Glomerular visceral epithelial cell (primary cell): ENCODE measurements around the gene TENM3.
A peak's percentile ranks its signal among the peaks of the same experiment; 100 is the strongest.

Experiments
- DNase-seq: peaks from one replicate; pipeline ENCODE4 v3.0.0-alpha.2; 2016; ENCODE audit errors: extremely low spot score

The TENM3 gene

DNA sequence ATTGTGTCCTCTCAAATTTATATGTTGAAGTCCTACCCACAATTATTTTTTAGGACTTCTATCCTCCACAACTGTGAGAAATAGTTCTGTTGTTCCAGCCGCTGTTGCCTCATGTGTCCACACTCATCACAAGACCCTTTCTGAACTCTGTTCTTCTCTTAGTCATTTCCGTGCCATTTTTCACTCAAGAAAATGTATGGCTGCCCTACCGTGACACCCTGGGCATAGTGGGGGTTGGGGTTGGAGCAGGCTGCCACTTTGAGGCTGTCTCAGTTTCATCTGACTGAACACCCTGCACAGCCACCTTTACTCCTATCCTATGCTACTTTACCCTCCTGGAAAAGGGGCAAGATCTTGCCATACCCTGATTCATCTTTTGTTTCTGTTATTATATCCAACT is 319.1 kb downstream of the TENM3 start:
- DNase-seq = peak; percentile 61

DNA sequence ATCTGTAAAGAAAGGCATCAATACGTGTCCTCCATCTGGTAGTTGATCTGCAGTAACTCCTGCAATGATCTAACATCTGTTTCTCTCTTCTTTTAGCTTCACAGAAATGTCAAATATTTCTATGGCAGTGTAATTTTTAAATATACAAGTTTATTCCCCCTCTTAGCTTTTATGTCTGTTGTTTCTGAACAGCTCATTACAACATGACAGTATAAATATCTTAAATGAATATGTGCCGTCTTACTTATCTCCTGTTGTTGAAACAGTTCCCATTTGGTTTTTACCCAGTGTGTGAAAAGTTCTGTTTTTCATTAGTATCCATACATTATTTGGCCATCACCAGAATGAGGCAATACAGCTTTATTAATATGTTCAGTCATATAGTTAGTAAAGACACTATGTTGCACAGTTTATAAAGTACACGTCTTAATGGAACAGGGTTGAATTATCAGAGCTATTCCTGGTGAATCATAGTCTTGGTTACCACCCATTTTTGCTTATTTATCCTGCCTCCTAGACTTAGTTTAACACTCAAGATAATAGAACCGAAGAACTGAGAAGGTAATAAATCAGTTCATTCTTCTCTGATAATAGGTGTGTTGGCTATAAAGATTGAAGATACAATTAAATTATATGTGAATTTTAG is 321.6 kb downstream of the TENM3 start:
- DNase-seq = no peak

DNA sequence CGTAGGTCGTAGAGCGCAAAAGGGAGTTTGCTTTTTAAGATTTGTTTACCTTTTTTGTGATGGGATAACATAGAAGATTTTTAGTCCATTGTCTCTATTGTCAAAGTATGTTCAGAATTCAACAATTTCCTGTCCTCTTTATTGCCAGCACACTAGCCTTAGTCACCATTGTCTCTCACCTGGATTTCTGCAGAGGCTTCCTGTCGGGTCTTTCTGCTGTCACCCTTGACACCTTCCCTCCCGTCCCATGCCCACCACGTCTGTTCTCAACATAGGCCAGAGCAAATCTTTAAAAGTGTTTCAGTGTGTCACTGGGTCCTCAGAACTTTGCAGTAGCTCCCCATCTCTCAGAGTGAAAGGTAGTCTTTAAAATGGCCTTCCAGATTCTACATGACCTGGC is 323.9 kb downstream of the TENM3 start:
- DNase-seq = no peak

DNA sequence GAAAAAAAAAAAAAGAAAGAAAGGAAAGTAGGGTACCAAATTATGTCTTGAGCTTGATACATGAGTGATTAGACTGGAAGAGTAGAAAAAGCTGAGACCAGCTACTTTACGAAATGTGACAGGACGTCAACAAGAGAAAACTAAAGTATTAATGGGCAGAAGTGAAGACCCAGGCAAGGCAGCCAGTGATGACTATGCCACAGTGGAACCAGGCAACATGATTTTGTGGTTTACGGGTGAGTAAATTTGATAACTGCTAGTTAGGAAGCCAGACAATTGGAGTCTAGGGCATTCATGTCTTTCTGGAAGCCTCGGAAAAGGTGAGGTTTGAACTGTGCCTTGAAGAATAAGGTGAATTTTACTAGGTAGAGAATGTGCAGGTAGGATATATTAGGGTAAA is 326.4 kb downstream of the TENM3 start:
- DNase-seq = peak; percentile 71

- no peak for DNase-seq
These were observed 331.5 kb downstream of the TENM3 start for GRCh38 chr4:182574706-182575105.

GRCh38 chr4:182575225-182575624 is 332.0 kb downstream of the TENM3 start:
- no peak for DNase-seq

GRCh38 chr4:182576601-182577289 is 333.5 kb downstream of the TENM3 start:
- DNase-seq = no peak

GRCh38 chr4:182577411-182577810 is 334.2 kb downstream of the TENM3 start:
- no peak for DNase-seq

DNA sequence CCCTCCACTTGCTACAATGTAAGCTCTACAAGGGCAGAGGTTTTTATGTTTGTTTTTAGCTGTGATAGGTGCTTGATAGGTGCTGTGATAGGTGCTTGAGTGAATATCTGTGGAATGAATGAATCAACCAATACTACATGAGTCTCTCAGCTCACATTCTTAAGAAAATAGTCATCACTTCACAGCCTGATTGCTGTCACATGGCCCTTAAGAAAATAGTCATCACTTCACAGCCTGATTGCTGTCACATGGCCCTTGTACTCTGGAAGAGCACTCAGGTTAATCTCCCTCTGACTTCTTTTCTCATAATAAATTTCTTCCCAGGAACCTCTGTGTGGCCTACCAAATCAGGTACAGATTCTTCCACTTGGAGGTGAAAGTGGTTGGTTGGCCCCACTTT is 335.2 kb downstream of the TENM3 start:
- peak; percentile 73 for DNase-seq

- no peak for DNase-seq
These were observed 339.0 kb downstream of the TENM3 start for GRCh38 chr4:182582245-182582644.

- DNase-seq = no peak
These were observed 340.7 kb downstream of the TENM3 start for GRCh38 chr4:182583703-182584415.

DNA sequence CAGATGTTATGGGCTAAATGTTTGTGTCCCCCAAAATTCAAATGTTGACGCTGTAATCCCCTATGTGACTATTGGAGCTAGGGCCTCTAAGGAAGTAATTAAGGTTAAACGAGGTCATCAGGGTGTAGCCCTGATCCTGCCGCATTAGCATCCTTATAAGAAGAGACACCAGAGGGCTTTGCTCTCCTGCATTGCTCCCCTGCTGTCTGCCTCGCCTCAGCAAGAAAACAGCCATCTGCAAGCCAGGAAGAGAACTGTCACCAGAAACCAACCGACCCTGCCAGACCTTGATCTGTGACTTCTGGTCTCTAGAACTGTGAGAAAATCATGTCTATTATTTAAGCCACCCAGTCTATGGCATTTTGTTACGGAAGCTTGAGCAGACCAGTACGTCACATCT is 342.1 kb downstream of the TENM3 start:
- DNase-seq = no peak

DNA sequence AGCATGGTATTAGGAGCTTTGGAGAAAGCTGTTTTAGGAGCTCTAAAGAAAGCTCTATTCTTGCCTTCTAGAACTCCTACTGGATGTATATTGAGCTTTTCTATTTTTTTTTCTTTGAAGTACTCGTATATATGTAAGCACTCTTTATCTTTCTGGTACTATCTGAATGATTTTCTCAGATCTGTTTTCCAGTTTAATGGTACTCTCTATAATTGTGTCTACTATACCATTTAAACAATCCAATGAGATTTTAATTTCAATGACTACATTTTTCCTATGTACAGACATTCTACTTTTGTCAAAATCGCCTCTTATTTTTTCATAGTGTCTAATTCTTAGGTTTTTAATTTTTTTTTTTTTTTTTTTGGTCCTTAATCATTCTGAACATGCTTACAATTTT is 345.9 kb downstream of the TENM3 start:
- DNase-seq = no peak

- DNase-seq = no peak
These were observed 350.2 kb downstream of the TENM3 start for GRCh38 chr4:182593402-182593801.

- DNase-seq = no peak
These were observed 350.7 kb downstream of the TENM3 start for GRCh38 chr4:182593864-182594263.

DNA sequence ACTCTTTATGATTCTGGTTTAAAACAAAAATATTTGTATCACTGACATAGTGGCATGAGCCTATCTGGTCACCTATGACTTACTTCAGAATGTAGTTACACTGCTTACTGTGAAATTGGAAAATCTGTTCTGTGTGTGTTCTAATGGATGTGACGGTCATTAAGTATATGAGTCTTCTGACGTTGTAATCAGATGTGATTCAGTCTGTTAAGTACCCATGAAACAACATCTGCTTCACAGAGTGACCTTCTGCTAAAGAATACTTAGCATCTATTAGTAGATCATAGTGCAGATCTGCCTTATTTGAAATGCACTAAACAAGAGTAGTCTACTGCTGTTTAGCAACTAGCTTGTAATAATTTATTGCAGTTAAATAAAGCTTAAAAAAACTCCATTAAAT is 356.9 kb downstream of the TENM3 start:
- DNase-seq = no peak

GRCh38 chr4:182600856-182601255 is 357.7 kb downstream of the TENM3 start:
- DNase-seq = no peak

- no peak for DNase-seq
These were observed 361.0 kb downstream of the TENM3 start for GRCh38 chr4:182604161-182604622.

DNA sequence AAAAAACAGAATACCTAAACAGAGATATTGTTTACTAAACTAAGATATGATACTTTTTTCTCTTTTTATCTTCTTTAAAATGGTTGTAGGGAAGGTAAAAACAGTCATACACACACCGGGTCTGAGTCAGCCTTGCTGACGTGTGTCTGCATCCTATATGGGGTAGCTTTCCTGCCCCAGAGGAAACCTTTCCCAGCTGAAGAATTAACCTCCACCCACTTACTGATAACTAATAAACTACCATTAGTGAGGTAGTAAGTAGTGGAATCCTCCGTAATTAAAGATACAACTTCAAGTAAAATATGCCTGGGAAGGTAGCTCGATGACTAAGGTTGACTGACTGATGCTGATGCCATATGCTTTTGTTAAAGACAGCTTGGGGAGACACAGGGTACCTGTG is 361.8 kb downstream of the TENM3 start:
- no peak for DNase-seq

DNA sequence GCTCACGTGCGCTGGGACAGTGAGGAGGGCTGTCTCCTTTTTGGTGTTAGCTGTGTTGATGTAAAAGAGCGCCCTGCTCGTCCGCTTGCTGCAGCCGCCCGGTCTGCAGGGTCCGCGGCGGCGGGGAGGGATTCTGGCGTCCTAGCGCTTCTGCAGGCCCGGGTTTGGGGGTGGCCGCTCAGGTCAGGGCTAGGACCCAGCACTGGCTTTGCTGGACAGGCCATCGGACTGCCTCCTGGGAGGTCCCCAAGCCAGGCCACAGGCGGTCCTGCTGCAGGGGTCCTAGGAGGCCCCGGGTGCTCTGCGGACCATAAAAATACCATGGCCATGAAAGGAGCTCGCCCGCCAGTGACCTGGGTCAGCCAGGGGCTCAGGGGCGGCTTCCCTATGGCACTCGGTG is 365.3 kb downstream of the TENM3 start:
- no peak for DNase-seq

GRCh38 chr4:182616476-182616875 is 373.3 kb downstream of the TENM3 start:
- DNase-seq = no peak

DNA sequence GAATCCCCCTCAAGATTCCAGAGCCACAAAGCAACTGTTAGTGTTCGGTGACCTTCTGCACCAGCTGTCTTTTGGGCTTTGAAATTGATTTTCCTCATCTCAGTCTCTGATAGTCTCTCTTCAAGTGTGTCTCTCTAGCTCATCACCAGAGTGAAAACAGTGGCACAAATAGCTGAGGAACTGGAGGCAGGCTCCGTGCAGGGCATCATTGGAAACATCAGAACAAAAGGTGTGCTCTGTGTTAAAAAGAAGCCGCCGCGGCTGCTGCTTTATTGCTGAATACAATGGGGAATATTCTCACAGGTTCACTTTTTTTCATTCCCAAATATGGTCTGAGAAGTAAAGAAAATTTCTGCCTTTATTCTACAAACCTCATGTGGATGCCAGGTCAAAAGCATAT is 376.5 kb downstream of the TENM3 start:
- DNase-seq = no peak
